ENCODE measurements around the gene HYAL4.
A peak's percentile ranks its signal among the peaks of the same experiment; 100 is the strongest.
"Not testable (repeated sequence)": the region's sequence is repeated elsewhere in the genome, so short reads cannot be mapped to it uniquely, and the experiment has no call there.

The HYAL4 gene

GRCh38 chr7:123828805-123829204, 16.2 kb upstream of the HYAL4 start:
- H2BK5ac ChIP-seq (ENCODE audit: low read depth, low read length, poor library complexity): no peak overlapping the region
- DNase-seq: peak in 1 of 2 donors; percentile 36
- H3K4me3 ChIP-seq (ENCODE audit: low read depth, low read length): no peak overlapping the region
- H2BK12ac ChIP-seq (ENCODE audit: low read length): no peak overlapping the region
- no peak overlapping the region for H3K4ac ChIP-seq (ENCODE audit: low read depth, low read length)
- no peak overlapping the region for H4K91ac ChIP-seq (ENCODE audit: low read depth, low read length)
- no CpG with 5 or more reads among the region's 2 CpGs for WGBS (ENCODE audit: extremely low coverage, insufficient coverage, insufficient read length)
- H3K79me1 ChIP-seq (ENCODE audit: low read length): no peaks in the 10 kb centered on the region
- H3K9ac ChIP-seq (ENCODE audit: low read length): no peak overlapping the region
- no peak overlapping the region for H3K4me2 ChIP-seq (ENCODE audit: low read length)
- H3K27ac ChIP-seq (ENCODE audit: low read depth, low read length): no peak overlapping the region
- no peak overlapping the region for H3K14ac ChIP-seq (ENCODE audit: low read length)
- H3K36me3 ChIP-seq (ENCODE audit: control insufficient read depth in 1 of 2, insufficient read depth in 2 of 2, low read length in 2 of 2): no peaks in the 10 kb centered on the region
- no peaks in the 10 kb centered on the region for H3K79me2 ChIP-seq (ENCODE audit: control insufficient read depth, insufficient read depth, low read length, poor library complexity)
- no peak overlapping the region for H2AK5ac ChIP-seq (ENCODE audit: low read length)
- H3K4me1 ChIP-seq (ENCODE audit: control insufficient read depth in 1 of 2, insufficient read depth in 2 of 2, low read length in 2 of 2): no peaks in the 10 kb centered on the region
- no peak overlapping the region for H4K8ac ChIP-seq (ENCODE audit: low read depth, low read length)
- no peaks in the 10 kb centered on the region for H3K27me3 ChIP-seq (ENCODE audit: insufficient read depth, low read length)
- H3K23ac ChIP-seq (ENCODE audit: low read length): no peak overlapping the region
- no peak overlapping the region for H2BK120ac ChIP-seq (ENCODE audit: insufficient read depth, low read length, poor library complexity)
- no peak overlapping the region for H4K12ac ChIP-seq (ENCODE audit: low read depth, low read length)
- no peaks in the 10 kb centered on the region for H3K9me3 ChIP-seq (ENCODE audit: insufficient read depth, low read depth, low read length)
- H2AFZ ChIP-seq (ENCODE audit: insufficient read depth, low read length, poor library complexity): no peak overlapping the region
- H3K18ac ChIP-seq (ENCODE audit: low read length): no peak overlapping the region

- Histone ChIP-seq H3K27me3 (ENCODE audit: insufficient read depth, low read length) (no peaks in the 10 kb centered on the region), H3K23ac (ENCODE audit: low read length) (no peak overlapping the region), H3K4ac (ENCODE audit: low read depth, low read length) (no peak overlapping the region), H3K4me1 (ENCODE audit: control insufficient read depth in 1 of 2, insufficient read depth in 2 of 2, low read length in 2 of 2) (no peaks in the 10 kb centered on the region), H2BK120ac (ENCODE audit: insufficient read depth, low read length, poor library complexity) (no peak overlapping the region), H2AFZ (ENCODE audit: insufficient read depth, low read length, poor library complexity) (no peak overlapping the region), H4K12ac (ENCODE audit: low read depth, low read length) (no peak overlapping the region), H2BK12ac (ENCODE audit: low read length) (no peak overlapping the region), H3K4me3 (ENCODE audit: low read depth, low read length) (no peak overlapping the region), H3K36me3 (ENCODE audit: control insufficient read depth in 1 of 2, insufficient read depth in 2 of 2, low read length in 2 of 2) (no peaks in the 10 kb centered on the region), H4K8ac (ENCODE audit: low read depth, low read length) (no peak overlapping the region), H3K9ac (ENCODE audit: low read length) (no peak overlapping the region), H3K4me2 (ENCODE audit: low read length) (no peak overlapping the region), H3K27ac (ENCODE audit: low read depth, low read length) (no peak overlapping the region), H3K18ac (ENCODE audit: low read length) (no peak overlapping the region), H4K91ac (ENCODE audit: low read depth, low read length) (no peak overlapping the region), H3K79me2 (ENCODE audit: control insufficient read depth, insufficient read depth, low read length, poor library complexity) (no peaks in the 10 kb centered on the region), H2BK5ac (ENCODE audit: low read depth, low read length, poor library complexity) (no peak overlapping the region), H3K79me1 (ENCODE audit: low read length) (no peaks in the 10 kb centered on the region), H3K14ac (ENCODE audit: low read length) (no peak overlapping the region), H2AK5ac (ENCODE audit: low read length) (no peak overlapping the region), H3K9me3 (ENCODE audit: insufficient read depth, low read depth, low read length) (no peaks in the 10 kb centered on the region)
- DNase-seq: peak in 1 of 2 donors; percentile 27
- no CpG with 5 or more reads among the region's 4 CpGs for WGBS (ENCODE audit: extremely low coverage, insufficient coverage, insufficient read length)
Measured at GRCh38 chr7:123836656-123837055, 8.3 kb upstream of the HYAL4 start.

- H4K91ac ChIP-seq (ENCODE audit: low read depth, low read length): not testable (repeated sequence)
Measured at GRCh38 chr7:123839106-123839505, 5.9 kb upstream of the HYAL4 start.

GRCh38 chr7:123844142-123844541, 827 bp upstream of the HYAL4 start:
- H2BK12ac ChIP-seq (ENCODE audit: low read length): not testable (repeated sequence)

More at GRCh38 chr7:123839106-123839505, 5.9 kb upstream of the HYAL4 start:
- H3K4me2 ChIP-seq (ENCODE audit: low read length); H3K9ac ChIP-seq (ENCODE audit: low read length); H2AK5ac ChIP-seq (ENCODE audit: low read length); H3K79me2 ChIP-seq (ENCODE audit: control insufficient read depth, insufficient read depth, low read length, poor library complexity); H3K4me1 ChIP-seq (ENCODE audit: control insufficient read depth in 1 of 2, insufficient read depth in 2 of 2, low read length in 2 of 2); H3K79me1 ChIP-seq (ENCODE audit: low read length); H2BK5ac ChIP-seq (ENCODE audit: low read depth, low read length, poor library complexity); H3K27me3 ChIP-seq (ENCODE audit: insufficient read depth, low read length); H3K27ac ChIP-seq (ENCODE audit: low read depth, low read length); H3K4ac ChIP-seq (ENCODE audit: low read depth, low read length); H3K36me3 ChIP-seq (ENCODE audit: control insufficient read depth in 1 of 2, insufficient read depth in 2 of 2, low read length in 2 of 2); H4K12ac ChIP-seq (ENCODE audit: low read depth, low read length); H3K14ac ChIP-seq (ENCODE audit: low read length); H3K18ac ChIP-seq (ENCODE audit: low read length); H3K4me3 ChIP-seq (ENCODE audit: low read depth, low read length); H4K8ac ChIP-seq (ENCODE audit: low read depth, low read length); H2BK120ac ChIP-seq (ENCODE audit: insufficient read depth, low read length, poor library complexity); H3K9me3 ChIP-seq (ENCODE audit: insufficient read depth, low read depth, low read length); H2AFZ ChIP-seq (ENCODE audit: insufficient read depth, low read length, poor library complexity); H2BK12ac ChIP-seq (ENCODE audit: low read length); H3K23ac ChIP-seq (ENCODE audit: low read length); DNase-seq: not testable (repeated sequence)
- no CpG with 5 or more reads among the region's 2 CpGs for whole genome bisulfite sequencing (ENCODE audit: extremely low coverage, insufficient coverage, insufficient read length)

More at GRCh38 chr7:123844142-123844541, 827 bp upstream of the HYAL4 start:
- not testable (repeated sequence) for H3K27me3 ChIP-seq (ENCODE audit: insufficient read depth, low read length); H2AFZ ChIP-seq (ENCODE audit: insufficient read depth, low read length, poor library complexity); DNase-seq; H2BK120ac ChIP-seq (ENCODE audit: insufficient read depth, low read length, poor library complexity); H3K4me3 ChIP-seq (ENCODE audit: low read depth, low read length); H3K23ac ChIP-seq (ENCODE audit: low read length); H4K91ac ChIP-seq (ENCODE audit: low read depth, low read length); H2AK5ac ChIP-seq (ENCODE audit: low read length); H2BK5ac ChIP-seq (ENCODE audit: low read depth, low read length, poor library complexity); H3K36me3 ChIP-seq (ENCODE audit: control insufficient read depth in 1 of 2, insufficient read depth in 2 of 2, low read length in 2 of 2); H4K12ac ChIP-seq (ENCODE audit: low read depth, low read length); H3K4ac ChIP-seq (ENCODE audit: low read depth, low read length); H4K8ac ChIP-seq (ENCODE audit: low read depth, low read length); H3K79me1 ChIP-seq (ENCODE audit: low read length); H3K79me2 ChIP-seq (ENCODE audit: control insufficient read depth, insufficient read depth, low read length, poor library complexity); H3K14ac ChIP-seq (ENCODE audit: low read length); H3K9ac ChIP-seq (ENCODE audit: low read length); H3K9me3 ChIP-seq (ENCODE audit: insufficient read depth, low read depth, low read length); H3K18ac ChIP-seq (ENCODE audit: low read length); H3K27ac ChIP-seq (ENCODE audit: low read depth, low read length); H3K4me2 ChIP-seq (ENCODE audit: low read length)
- H3K4me1 ChIP-seq (ENCODE audit: control insufficient read depth in 1 of 2, insufficient read depth in 2 of 2, low read length in 2 of 2): peaks cover 11 to 12% of the 10 kb centered on the region in 2 experiments
- WGBS (ENCODE audit: extremely low coverage, insufficient coverage, insufficient read length): no CpG with 5 or more reads among the region's 7 CpGs
